Cerebellar nuclear complex (tissue), 1 donor: ENCODE results near the gene USH1C.

Source experiments
- DNase-seq, 2 experiments: peaks; one replicate each; lab custom pipeline; 2025; lab: John Stamatoyannopoulos, UW

Gene USH1C

GRCh38 chr11:17526326-17526725, 17.9 kb downstream of the USH1C start:
- DNase-seq, result no peak

- no peak for DNase-seq
Observed at GRCh38 chr11:17525570-17525969, 18.6 kb downstream of the USH1C start.

GRCh38 chr11:17524221-17524620, 20.0 kb downstream of the USH1C start:
- DNase-seq, result no peak

- DNase-seq, result no peak
Observed at GRCh38 chr11:17522655-17523054, 21.6 kb downstream of the USH1C start.

- DNase-seq, result no peak
Observed at GRCh38 chr11:17521106-17521900, 22.9 kb downstream of the USH1C start.

GRCh38 chr11:17519061-17519885, 24.9 kb downstream of the USH1C start:
- DNase-seq, result no peak

- DNase-seq, result no peak
Observed at GRCh38 chr11:17518366-17518765, 25.9 kb downstream of the USH1C start.

- no peak for DNase-seq
Observed at GRCh38 chr11:17517186-17517585, 27.0 kb downstream of the USH1C start.

GRCh38 chr11:17516551-17517150, 27.6 kb downstream of the USH1C start:
- no peak for DNase-seq

GRCh38 chr11:17515443-17516176, 28.6 kb downstream of the USH1C start:
- no peak for DNase-seq

GRCh38 chr11:17514476-17514875, 29.7 kb downstream of the USH1C start:
- no peak for DNase-seq

- no peak for DNase-seq
Observed at GRCh38 chr11:17513853-17514252, 30.4 kb downstream of the USH1C start.

- no peak for DNase-seq
Observed at GRCh38 chr11:17512101-17512500, 32.1 kb downstream of the USH1C start.

- DNase-seq, result no peak
Observed at GRCh38 chr11:17511571-17511970, 32.6 kb downstream of the USH1C start.

GRCh38 chr11:17510507-17511206, 33.6 kb downstream of the USH1C start:
- no peak for DNase-seq

- DNase-seq, result no peak
Observed at GRCh38 chr11:17508791-17509190, 35.4 kb downstream of the USH1C start.

- DNase-seq, result no peak
Observed at GRCh38 chr11:17508306-17508705, 35.9 kb downstream of the USH1C start.

GRCh38 chr11:17507773-17508172, 36.4 kb downstream of the USH1C start:
- no peak for DNase-seq

GRCh38 chr11:17506942-17507341, 37.3 kb downstream of the USH1C start:
- no peak for DNase-seq

GRCh38 chr11:17506314-17506713, 37.9 kb downstream of the USH1C start:
- DNase-seq, result no peak

- DNase-seq, result no peak
Observed at GRCh38 chr11:17505146-17505545, 39.1 kb downstream of the USH1C start.
